Natural killer cell (primary cell): ENCODE data around the gene ARHGEF4. TPM values are rescaled to one million over a fixed set of nuclear protein-coding genes. Genes with fewer than 3 reads are reported as not detected.

Source experiments
- ATAC-seq, 3 donors: fragments of 150-1000 bp in 2 of 3; fragments of 200-7000 bp in 1 of 3; cut with Tn5 transposase; 1 replicate in 1 of 3; 2 replicates in 2 of 3; pipeline ENCODE4 v1.10.0; 2021; ENCODE audit warnings: mild to moderate bottlenecking in 2 of 3, moderate library complexity in 2 of 3
- DNase-seq, 2 donors: peaks; one replicate each; pipeline versions ENCODE4 v3.0.0 to v3.0.0-alpha.2; 2013 to 2021; ENCODE audit warnings: mixed read lengths in 1 of 2
- H3K27ac ChIP-seq: one replicate; pipeline ENCODE4 v1.5.1; 2013; ENCODE audit warnings: mild to moderate bottlenecking, low read length
- H3K27me3 ChIP-seq: one replicate; pipeline ENCODE4 v1.6.1; 2013; ENCODE audit warnings: low read length; ENCODE audit not compliant: control insufficient read depth, insufficient read depth
- H3K36me3 ChIP-seq: one replicate; pipeline ENCODE4 v1.6.1; 2013; ENCODE audit warnings: low read length; ENCODE audit not compliant: control insufficient read depth, insufficient read depth
- H3K4me1 ChIP-seq: one replicate; pipeline ENCODE4 v1.6.1; 2013; ENCODE audit warnings: low read length; ENCODE audit not compliant: control insufficient read depth, insufficient read depth
- H3K4me3 ChIP-seq: one replicate; pipeline ENCODE4 v1.5.1; 2013; ENCODE audit warnings: low read length
- H3K9me3 ChIP-seq: one replicate; pipeline ENCODE4 v1.6.1; 2013; ENCODE audit warnings: low read length; ENCODE audit not compliant: control insufficient read depth, insufficient read depth
- H3K27ac Mint-ChIP-seq, 2 donors: one replicate each; pipeline ENCODE4 v1.8.0; 2022; ENCODE audit warnings: mild to moderate bottlenecking in 2 of 2, mixed read lengths in 2 of 2, moderate library complexity in 1 of 2
- H3K27me3 Mint-ChIP-seq, 2 donors: one replicate each; pipeline ENCODE4 v1.8.0; 2022; ENCODE audit warnings: low read depth in 2 of 2, mixed read lengths in 2 of 2
- H3K36me3 Mint-ChIP-seq: one replicate; pipeline ENCODE4 v1.8.0; 2022; ENCODE audit warnings: mixed read lengths
- H3K4me1 Mint-ChIP-seq, 2 donors: one replicate each; pipeline ENCODE4 v1.8.0; 2022; ENCODE audit warnings: mixed read lengths in 2 of 2
- H3K4me3 Mint-ChIP-seq: one replicate; pipeline ENCODE4 v1.8.0; 2022; ENCODE audit warnings: mild to moderate bottlenecking, moderate library complexity, mixed read lengths
- H3K9me3 Mint-ChIP-seq, 2 donors: one replicate each; pipeline ENCODE4 v1.8.0; 2022; ENCODE audit warnings: mixed read lengths in 2 of 2
- CTCF ChIP-seq: fragments of 200-600 bp; IDR thresholded peaks from one replicate; pipeline ENCODE4 v1.8.0; 2022; ENCODE audit warnings: antibody characterized with exemption
- WGBS: methylation state at CpG from one replicate; pipeline ENCODE4 v1.1.7; 2013; ENCODE audit warnings: missing lambda C conversion rate; ENCODE audit not compliant: insufficient coverage; 5-methylcytosine and 5-hydroxymethylcytosine counted together
- intact Hi-C: fragments of 100-400 bp; cut with micrococcal nuclease; formaldehyde crosslinking; loops from one replicate; pipeline ENCODE4 v1.14.2; 2022
- total RNA-seq, 4 donors: library from RNA; stranded (reverse); fragments of 120-200 nt in 1 of 4; gene quantifications; one replicate each; pipeline versions ENCODE4 v1.2.3 to v1.2.4, GENCODE V29; 2013 to 2022

ARHGEF4 gene
- total RNA-seq, 3 donors from 2014 or later (not counting 1 experiment from before 2014, with no cell fraction given), result 0.11 TPM; not detected in 2

GRCh38 chr2:130947967-130948366 lies 111.3 kb downstream of the ARHGEF4 start:
- no peak for TF ChIP-seq CTCF
- Mint-ChIP-seq H3K36me3 (peaks cover 22% of the 10 kb centered on the region), H3K4me3 (no peak overlapping the region), H3K27me3 (peaks cover 18 to 31% of the 10 kb centered on the region in 2 donors), H3K4me1 (peaks cover 6 to 11% of the 10 kb centered on the region in 2 donors), H3K27ac (no peak overlapping the region), H3K9me3 (peaks cover 2 to 10% of the 10 kb centered on the region in 2 donors)
- Histone ChIP-seq H3K9me3 (peaks cover 17% of the 10 kb centered on the region), H3K27me3 (peaks cover 3% of the 10 kb centered on the region), H3K4me1 (peaks cover 7% of the 10 kb centered on the region), H3K27ac (no peak overlapping the region), H3K4me3 (no peak overlapping the region), H3K36me3 (no peaks in the 10 kb centered on the region)
- no peak for ATAC-seq
- DNase-seq, result no peak
- 90% methylated on average over 6 of the region's 6 CpGs for WGBS
- intact Hi-C loops, result no loop called here

- Histone ChIP-seq H3K27me3 (no peaks in the 10 kb centered on the region), H3K4me1 (peaks cover 7% of the 10 kb centered on the region), H3K9me3 (peaks cover 13% of the 10 kb centered on the region), H3K4me3 (no peak overlapping the region), H3K36me3 (no peaks in the 10 kb centered on the region), H3K27ac (no peak overlapping the region)
- ATAC-seq (no peak), DNase-seq (no peak)
- peaks cover 13% of the 10 kb centered on the region for H3K36me3 Mint-ChIP-seq
- TF ChIP-seq CTCF, result no peak
- peaks cover 6 to 11% of the 10 kb centered on the region in 2 donors for H3K4me1 Mint-ChIP-seq
- no peak overlapping the region for H3K27ac Mint-ChIP-seq
- H3K4me3 Mint-ChIP-seq, result no peak overlapping the region
- intact Hi-C loops, result no loop called here
- WGBS, result 66% methylated on average over 6 of the region's 6 CpGs
- peaks cover 4 to 7% of the 10 kb centered on the region in 2 donors for H3K9me3 Mint-ChIP-seq
- peaks cover 7 to 17% of the 10 kb centered on the region in 2 donors for H3K27me3 Mint-ChIP-seq
Observed at GRCh38 chr2:130949954-130950353, 113.2 kb downstream of the ARHGEF4 start.

DNA sequence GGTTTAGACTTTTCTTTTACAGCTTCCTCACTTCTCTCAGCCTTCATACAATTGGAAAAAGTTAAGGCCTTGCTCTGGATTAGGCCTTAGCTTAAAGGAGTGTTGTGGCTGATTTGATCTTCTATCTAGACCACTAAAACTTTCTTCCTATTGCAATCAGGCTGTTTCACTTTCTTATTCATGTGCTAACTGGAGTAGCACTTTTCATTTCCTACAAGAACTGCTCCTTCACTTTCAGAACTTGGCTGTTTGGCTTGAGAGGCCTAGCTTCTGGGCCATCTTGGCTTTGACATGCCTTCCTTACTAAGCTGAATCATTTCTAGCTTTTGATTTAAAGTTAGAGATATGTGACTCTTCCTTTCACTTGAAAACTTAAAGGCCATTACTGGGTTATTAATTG lies 114.3 kb downstream of the ARHGEF4 start:
- ATAC-seq, result no peak
- intact Hi-C loops, result no loop called here
- Histone ChIP-seq H3K27me3 (no peaks in the 10 kb centered on the region), H3K9me3 (peaks cover 12% of the 10 kb centered on the region), H3K27ac (no peak overlapping the region), H3K4me1 (peaks cover 7% of the 10 kb centered on the region), H3K4me3 (no peak overlapping the region), H3K36me3 (no peaks in the 10 kb centered on the region)
- Mint-ChIP-seq H3K4me3 (no peak overlapping the region), H3K4me1 (peaks cover 6 to 11% of the 10 kb centered on the region in 2 donors), H3K36me3 (peaks cover 14% of the 10 kb centered on the region), H3K9me3 (peaks cover 9 to 11% of the 10 kb centered on the region in 2 donors), H3K27me3 (peaks cover 3 to 14% of the 10 kb centered on the region in 2 donors), H3K27ac (no peak overlapping the region)
- TF ChIP-seq CTCF, result no peak
- DNase-seq, result no peak

DNA sequence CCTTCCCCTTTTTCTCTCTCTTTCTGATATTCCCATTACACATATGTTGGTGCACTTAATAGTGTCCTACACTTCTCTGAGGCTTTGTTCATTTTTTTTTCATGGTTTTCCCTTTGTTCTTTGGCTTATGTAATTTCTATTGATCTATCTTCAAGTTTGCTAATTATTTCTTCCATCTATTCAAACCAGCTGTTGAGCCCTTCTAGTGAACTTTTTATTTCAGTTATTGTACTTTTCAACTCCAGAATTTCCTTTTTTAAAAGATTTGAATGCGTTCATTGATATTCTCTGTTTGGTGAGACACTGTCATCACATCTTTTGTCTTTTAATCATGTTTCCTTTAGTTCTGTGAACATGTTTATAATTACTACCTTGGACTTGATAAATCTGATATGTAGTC lies 118.2 kb downstream of the ARHGEF4 start:
- Histone ChIP-seq H3K27ac (no peak overlapping the region), H3K4me1 (peaks cover 4% of the 10 kb centered on the region), H3K27me3 (no peaks in the 10 kb centered on the region), H3K36me3 (no peaks in the 10 kb centered on the region), H3K4me3 (no peak overlapping the region), H3K9me3 (peaks cover 8% of the 10 kb centered on the region)
- no peak overlapping the region for H3K4me3 Mint-ChIP-seq
- DNase-seq (no peak), ATAC-seq (no peak)
- H3K9me3 Mint-ChIP-seq, result peaks cover 9 to 11% of the 10 kb centered on the region in 2 donors
- 100% methylated on average over 1 of the region's 1 CpG for WGBS
- H3K27ac Mint-ChIP-seq, result no peak overlapping the region
- H3K4me1 Mint-ChIP-seq, result peaks cover 6 to 11% of the 10 kb centered on the region in 2 donors
- no peak for TF ChIP-seq CTCF
- H3K36me3 Mint-ChIP-seq, result peaks cover 14% of the 10 kb centered on the region
- peaks cover 2 to 15% of the 10 kb centered on the region in 2 donors for H3K27me3 Mint-ChIP-seq
- intact Hi-C loops, result no loop called here
